Hindlimb muscle (tissue), 1 donor: Measurements from ENCODE around the gene NAGS. TPM values are rescaled to one million over a fixed set of nuclear protein-coding genes. Genes with fewer than 3 reads are reported as not detected.
"Not testable (repeated sequence)": the region's sequence is repeated elsewhere in the genome, so short reads cannot be mapped to it uniquely, and the experiment has no call there.

Experiments used
- DNase-seq: peaks from one replicate; pipeline ENCODE4 v3.0.0-alpha.2; 2013
- polyA plus RNA-seq: library from polyadenylated mRNA; unstranded; fragments of 120-200 nt; gene quantifications from one replicate; pipeline ENCODE4 v1.2.1, GENCODE V29; 2013; ENCODE audit not compliant: insufficient read length

NAGS gene
- polyA plus RNA-seq, 1 donor: 0.19 TPM

DNA sequence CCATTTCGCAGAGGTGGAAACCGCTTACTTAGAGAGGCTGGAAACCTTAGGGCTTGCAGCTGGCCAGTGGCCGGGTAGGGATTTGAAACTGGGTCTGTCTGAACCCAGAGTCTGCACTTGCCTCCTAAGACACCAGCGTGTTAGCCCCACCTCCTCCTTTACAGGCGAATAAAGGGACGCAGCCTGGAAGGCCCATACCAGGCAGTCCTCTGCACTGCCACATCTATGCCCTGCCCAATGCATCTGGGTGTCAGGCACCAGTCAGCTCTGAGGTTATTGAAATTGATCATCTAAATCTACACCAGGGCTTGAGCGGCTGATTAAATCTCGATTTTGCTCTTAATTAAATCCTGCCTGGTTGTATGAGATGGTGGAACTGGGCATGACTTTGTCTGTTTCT lies 19.9 kb upstream of the NAGS start:
- no peak for DNase-seq

DNA sequence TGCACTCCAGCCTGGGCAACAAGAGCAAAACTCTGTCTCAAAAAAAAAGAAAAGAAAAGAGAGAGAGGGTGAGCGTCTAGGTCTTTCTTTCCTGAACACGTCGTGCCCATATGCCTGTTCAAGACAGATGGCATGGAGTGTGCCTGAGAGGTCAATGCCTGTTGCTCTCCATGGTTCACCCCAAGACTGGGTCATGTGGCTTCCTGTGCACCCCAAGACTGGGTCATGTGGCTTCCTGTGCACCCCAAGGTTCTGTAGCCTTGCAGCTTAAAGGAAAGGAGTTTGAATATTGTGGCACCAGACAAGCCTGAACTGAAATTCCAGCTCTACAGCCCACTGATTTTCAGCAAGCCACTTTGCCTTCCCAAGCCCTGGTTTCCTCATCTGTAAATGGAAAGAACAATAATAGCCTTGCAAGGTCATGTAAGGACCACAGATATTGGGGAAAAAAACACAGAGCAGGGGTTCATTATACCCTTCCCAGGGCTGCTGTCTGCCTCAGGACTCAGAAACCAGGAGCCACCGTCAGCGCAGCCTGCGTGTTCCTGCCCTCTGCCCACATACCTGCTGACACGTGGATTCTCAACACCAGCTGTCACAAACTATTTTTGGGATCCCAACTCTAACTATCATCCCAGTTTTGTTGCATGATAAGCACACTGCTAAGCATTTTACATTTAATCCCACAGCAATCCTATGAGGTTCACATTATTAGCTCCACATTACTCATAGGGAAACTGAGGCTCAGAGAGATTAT lies 18.0 kb upstream of the NAGS start:
- DNase-seq: no peak

DNA sequence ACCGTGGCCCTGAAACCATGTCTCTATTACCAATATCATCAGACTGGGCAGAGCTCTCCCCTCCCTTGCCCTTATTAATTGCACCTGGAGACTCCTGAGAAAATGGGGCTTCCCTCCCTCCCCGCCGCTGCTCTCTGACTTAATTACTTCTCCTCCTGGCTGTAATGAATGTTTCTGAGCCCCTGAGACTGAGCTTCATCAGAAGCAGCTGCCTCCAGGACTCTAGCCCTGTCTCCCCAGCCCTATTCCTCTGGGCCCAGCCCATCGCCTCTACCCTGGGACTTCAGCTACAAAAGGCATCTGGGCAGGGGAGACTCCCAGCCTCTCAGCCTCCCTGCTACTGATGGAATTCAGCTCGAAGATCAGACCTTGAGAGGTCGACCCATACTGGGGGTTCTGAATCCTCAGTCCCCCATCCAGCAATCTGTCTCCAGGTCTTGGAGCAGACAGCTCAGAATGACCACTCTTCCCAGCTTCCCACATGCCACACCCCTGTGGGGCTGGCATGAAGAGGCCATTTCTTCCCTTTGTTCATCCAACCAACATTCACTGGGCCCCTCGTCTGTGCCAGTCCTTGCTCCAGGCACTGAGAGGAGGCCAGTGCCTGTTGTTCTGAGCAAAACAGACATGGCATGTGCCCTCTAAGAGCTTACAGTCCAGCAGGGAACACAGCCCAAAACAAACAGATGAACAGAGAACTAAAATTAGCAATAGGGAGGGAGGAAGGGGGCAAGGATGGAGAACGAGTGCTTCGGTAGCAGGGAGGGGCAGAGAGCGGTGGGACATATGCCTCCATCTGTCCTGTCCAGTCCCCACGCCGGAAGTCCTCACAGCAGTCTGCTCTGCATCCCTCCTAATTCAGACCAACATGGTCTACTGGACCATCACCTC lies 17.0 kb upstream of the NAGS start:
- no peak for DNase-seq

DNA sequence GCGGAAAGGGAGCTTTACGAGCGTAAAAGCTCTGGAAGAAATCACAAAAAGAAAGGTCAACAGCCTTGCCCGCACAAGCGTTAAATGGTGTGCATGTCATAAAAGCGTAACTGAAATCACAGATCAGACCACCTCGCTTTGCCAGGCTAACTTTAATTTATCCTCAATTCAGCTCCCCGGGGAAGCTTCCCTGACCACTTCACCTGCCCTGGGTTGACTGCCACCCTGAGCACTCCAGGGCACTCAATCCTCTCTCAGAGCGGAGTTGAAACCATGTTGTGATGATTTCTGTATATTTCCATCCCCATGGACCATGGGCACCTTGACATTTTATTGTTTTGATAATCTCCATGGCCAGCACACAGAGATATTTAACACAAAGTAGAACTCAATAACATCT lies 16.1 kb upstream of the NAGS start:
- no peak for DNase-seq

DNA sequence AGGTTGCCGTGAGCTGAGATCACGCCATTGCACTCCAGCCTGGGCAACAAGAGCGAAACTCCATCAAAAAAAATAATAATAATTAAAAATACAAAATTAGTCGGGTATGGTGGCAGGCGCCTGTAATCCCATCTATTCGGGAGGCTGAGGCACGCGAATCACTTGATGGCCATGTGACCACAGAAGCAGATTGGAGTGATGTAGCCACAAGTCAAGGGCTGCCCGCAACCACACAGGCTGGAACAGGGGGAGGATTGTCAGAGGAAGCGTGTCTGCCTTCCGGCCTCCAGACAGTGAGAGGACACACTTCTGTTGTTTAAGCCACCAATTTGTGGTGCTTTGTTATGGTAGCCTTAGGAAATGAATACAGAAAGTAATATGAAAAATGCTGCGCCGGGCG lies 11.8 kb upstream of the NAGS start:
- DNase-seq: no peak

DNA sequence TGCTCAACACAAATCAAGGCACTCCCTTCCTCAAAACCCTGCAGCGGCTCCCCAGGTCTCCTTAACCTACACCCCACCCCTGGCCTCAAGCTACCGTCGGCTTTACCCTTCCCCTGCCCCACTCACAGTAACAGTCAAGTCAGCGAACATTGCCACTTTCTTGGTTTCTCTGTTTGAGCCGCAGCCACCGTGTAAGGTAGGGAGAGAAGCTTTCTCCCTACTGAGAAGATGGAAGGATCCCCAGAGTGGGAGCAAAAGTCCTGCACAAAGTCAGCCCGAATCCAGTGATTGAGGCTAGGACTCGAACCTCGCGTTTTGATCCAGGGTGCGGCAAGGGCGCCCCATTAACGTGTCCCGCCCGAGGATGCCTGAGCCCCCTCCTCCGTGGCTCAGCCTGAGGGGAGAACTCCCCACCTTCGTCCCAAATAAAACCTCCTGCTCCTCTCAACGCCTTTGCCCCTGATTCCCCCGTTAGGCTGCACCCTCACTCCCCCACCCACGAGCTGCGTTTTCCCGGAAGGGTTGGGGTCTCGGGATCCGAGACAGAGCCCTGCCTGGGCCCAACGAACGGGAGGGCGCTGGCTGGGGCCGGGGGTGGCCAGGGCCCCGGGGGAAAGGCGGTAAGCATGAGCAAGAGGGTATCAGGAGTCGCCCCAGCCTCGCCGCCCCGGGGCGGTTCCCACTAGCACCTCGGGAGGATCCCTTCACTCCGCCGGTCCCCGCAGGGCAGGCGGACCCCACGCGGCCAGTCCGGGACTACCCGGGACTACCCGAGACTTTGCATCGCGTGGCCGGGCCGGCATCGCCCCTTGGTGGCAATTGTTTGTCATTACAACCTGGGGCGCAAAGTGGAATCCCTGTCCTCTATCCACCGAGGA lies 9.9 kb upstream of the NAGS start:
- DNase-seq: peak; percentile 42

DNA sequence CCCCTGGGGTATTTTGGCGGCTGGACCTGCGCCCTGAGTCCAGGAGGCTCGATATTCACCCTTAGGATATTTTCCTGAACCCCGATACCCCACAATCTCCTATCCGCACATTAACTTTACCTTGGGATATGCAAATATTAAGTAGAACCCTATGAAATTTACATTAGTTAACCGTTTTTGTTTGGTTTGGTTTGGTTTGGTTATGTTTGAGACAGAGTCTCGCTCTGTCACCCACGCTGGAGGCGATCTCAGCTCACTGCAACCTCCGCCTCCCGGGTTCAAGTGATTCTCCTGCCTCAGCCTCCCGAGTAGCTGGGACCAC lies 9.3 kb upstream of the NAGS start:
- no peak for DNase-seq

DNA sequence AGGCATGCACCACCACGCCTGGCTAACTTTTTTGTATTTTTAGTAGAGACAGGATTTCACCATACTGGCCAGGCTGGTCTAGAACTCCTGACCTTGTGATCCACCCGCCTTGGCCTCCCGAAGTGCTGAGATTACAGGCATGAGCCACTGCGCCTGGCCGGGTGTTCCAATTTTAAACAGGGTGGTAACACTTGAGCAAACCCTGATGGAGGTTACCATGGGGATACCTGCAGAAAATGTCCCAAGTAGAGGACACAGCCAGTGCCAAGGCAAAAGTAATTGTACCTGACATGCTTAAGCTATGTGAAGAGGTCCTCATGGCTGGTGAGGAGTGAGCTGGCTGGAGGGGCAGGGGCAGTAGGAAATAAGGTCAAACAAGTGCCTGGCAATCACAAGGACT lies 7.2 kb upstream of the NAGS start:
- DNase-seq: not testable (repeated sequence)

DNA sequence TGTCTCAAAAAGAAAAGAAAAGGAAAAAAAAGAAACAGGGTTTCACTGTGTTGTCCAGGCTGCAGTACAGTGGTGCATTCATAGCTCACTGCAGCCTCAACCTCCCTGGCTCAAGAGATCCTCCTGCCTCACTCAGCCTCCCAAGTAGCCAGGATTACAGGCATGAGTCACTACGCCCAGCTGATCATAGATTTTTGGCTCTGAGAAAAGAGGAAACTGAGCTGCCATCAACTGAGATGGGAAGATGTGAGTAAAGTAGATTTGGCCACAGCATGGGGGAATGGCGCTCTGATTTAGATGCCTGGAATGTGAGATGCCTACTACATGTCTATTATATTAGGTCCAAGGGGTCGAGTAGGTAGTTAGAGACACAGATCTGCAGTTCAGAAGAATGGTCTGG lies 5.9 kb upstream of the NAGS start:
- no peak for DNase-seq

DNA sequence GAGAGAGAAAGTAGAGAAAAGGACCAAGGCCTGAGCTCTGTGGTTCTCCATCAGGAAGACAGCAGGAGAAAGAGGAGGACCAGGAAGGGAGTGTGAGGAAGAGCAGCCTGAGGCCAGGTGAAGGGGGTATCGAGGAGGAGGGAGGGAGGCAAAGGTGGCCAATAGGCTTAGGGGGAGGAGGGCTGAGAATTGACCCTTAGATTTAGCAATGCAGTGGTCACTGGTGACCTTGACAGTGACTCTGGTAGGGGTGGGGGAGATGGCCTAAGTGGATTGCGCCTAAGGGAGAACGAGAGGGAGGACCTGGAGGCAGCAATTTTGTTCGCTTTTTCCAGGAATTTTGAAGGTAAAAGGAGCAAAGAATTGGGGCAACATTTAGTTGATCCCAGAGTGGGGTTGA lies 5.4 kb upstream of the NAGS start:
- DNase-seq: no peak

DNA sequence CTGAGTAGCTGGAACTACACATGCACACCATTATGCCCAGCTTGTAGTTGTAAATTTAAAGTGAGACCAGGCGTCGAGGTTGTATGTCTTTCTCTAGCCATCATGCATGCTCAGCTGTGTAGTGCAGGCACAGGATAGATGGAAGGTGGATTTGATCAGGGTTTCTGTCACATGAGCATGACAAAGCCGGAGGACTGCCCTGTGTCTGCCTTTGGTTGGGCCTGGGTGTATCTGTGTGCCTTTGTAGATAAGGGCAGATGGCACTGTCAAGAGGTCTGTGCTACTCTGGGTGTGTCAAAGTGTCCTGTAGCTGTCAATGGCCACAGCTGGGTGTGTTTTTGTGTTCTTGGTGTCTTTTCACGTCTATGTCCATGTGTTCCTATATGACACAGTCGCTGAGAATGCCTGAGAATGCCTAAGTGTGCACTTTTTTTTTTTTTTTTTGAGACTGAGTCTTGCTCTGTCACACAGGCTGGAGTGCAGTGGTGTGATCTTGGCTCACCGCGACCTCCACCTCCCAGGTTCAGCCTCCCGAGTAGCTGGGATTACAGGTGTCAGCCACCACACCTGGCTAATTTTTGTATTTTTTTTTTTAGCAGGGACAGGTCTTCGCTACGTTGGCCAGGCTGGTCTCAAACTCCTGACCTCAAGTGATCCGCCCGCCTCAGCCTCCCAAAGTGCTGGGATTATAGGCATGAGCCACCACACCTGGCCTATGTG lies 4.1 kb upstream of the NAGS start:
- no peak for DNase-seq

DNA sequence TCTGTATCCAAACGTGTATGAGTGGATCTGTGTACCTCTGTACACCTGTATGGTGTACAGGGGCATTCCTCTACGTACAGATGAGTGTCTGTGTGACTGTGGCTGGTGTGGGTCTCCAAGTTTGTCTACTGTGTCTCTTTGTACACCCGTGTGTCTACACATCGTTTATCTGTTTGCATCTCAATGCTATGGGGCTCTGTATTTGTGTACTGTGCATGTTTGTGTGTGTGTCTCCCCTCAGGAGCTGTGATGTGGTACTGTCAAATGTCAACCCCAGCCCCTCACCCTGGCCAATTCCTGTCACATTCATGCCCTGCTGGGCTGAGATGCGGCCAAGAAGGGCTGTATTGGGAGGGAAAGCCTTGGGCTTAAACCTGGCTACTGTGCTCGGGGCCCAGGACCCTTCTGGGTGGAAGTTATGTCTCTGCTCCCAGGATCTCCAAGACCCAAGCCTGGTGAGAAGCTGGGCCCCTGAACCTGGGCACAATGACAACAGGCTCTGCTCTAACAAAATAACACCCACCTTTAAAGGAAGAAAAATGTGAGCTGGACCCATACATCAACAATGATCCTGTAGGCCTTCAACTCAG lies 3.5 kb upstream of the NAGS start:
- no peak for DNase-seq

DNA sequence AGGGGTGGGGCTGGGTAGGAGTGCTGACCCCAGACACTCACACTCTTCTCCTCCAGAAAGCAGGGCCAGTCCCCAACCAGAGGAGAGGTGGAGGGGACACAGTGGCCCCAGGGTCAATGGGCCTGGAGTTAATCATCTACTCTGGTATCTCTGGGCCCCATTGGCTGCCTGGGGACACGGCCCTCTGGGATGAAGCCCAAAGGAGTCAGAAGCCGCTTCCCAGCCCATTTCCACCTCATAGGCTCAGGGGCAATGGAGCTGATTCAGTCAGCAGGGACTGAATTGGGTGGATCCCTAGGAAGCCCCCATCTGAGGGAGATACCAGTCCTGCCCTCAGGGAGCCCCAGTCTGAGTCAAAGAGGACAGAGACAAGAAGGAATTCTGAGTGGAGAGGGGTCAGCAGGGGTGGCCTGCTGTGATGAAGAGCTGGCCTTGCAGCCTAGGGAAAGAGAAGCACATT lies 2.9 kb upstream of the NAGS start:
- no peak for DNase-seq

DNA sequence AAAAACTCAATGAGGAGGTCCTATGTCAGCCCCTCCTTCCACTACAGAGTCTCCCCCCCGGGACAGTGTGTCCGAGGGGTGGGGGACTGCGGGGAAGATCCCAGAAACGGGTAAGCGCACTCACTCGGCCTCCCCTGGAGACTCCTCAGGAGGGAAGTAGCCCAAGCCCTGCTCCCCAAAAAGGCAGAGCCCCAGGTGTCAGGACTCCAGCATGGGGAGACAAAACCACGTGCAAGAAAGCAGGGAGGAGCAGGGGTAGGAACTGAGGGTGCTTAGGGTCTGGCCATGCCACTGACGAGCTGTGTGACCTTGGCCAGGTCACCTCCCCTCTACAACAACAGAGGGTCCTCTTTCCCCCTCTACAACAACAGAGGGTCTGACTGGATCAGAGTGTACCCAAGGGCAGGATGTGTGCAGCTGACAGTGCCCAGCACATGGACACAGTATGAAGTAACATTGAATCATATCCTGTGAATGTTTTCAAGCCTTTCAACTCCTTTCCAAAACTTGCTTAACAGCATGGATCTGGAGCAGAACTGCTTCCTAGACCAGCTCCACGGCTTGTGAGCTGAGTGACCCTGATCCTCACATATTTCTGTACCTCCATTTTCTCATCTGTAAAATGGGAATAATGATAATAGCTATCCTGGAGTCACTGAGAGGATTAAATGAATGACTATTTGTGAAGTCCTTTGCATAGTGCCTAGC lies 2.1 kb upstream of the NAGS start:
- DNase-seq: no peak

DNA sequence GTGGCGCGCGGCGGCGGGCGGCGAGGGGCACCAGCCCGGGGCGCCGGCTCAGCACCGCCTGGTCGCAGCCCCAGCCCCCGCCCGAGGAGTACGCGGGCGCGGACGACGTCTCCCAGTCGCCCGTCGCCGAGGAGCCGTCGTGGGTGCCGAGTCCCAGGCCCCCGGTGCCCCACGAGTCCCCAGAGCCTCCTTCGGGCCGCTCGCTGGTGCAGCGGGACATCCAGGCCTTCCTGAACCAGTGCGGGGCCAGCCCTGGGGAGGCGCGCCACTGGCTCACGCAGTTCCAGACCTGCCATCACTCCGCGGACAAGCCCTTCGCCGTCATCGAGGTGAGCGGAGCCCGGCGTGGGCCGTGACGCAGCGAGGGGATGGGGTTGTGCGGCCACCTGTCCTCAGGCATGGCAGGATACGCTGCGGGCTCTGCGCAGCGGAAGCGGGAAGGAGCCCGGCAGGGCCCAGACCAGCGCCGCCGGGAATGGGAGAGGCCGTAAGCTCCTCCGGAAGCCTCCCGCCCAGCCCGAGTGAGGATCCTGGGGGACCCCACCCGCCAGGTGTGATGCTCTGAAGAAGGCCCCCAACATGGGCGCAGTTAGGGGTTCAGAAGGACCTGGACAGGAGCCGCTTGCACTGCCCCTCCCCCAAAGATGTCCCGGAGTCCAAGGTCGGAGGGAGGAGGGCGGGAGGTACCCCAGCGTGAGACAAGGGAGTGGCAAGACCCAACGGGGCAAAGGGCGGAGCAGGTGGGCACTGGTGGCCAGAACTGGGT lies 522 bp downstream of the NAGS start:
- DNase-seq: no peak

DNA sequence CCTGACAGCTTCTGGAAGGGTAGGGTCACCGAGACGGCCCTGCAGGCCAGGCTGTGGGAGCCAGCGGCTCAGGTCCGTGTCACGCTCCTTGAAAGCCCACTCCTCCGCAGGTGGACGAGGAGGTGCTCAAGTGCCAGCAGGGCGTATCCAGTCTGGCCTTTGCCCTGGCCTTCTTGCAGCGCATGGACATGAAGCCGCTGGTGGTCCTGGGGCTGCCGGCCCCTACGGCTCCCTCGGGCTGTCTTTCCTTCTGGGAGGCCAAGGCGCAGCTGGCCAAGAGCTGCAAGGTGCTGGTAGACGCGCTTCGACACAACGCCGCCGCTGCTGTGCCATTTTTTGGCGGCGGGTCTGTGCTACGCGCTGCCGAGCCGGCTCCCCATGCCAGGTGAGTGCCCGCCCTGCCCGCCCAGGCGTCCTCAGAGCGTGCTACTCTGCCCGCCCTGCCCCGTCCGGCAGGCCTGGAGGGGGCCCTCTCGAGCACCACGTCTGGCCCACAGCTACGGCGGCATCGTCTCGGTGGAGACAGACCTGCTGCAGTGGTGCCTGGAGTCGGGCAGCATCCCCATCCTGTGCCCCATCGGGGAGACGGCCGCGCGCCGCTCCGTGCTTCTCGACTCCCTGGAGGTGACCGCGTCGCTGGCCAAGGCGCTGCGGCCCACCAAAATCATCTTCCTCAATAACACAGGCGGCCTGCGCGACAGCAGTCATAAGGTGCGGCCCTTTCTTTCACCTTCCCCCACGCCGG lies 1.3 kb downstream of the NAGS start:
- no peak for DNase-seq

DNA sequence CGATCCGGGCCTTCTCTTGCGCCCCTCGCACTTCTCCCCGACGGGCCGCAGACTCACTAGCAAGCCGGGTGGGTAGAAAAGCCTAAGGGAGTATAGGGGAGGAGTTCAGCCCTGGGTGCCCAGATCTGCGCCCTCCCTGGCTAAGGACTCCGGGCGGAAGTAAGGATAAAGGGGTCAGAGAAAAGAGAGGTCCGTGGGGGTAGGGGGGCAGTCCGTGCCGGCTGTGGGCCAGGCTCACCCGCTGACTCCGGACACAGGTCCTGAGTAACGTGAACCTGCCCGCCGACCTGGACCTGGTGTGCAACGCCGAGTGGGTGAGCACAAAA lies 1.8 kb downstream of the NAGS start:
- DNase-seq: no peak

DNA sequence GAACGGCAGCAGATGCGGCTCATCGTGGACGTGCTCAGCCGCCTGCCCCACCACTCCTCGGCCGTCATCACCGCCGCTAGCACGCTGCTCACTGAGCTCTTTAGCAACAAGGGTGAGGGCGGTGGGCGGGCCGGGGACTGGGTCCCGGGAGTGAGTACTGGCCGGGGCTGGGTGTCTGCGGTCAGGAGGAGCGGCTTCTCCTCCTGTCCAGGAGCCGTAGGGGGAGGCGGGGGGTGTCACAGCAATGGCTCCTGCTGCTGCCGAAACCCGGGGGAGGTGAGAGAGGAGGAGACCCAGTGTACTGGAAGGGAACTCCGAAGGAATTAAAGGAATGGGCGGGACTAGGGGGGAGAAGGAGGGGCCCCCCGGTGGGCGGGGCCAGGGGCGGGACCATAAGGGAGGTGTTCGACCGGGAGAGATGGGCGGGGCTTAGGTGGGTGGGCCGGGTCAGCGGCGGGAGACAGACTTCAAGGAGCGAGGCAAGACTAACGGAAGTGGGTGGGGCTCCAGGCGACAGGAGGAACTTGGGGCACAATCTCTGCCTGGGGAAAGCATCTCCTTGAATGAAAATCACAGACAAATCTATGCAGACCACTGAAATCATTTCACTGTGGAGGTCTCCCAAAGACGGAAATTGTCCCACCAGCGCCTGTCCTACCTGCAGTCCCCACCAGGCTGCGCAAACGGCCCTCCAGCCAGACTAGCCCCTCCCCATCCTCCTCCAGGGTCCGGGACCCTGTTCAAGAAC lies 2.4 kb downstream of the NAGS start:
- peak; percentile 90 for DNase-seq
